OCI-LY7 (cell line): ENCODE data around the gene FAM110C. TPM values are rescaled to one million over a fixed set of nuclear protein-coding genes. Genes with fewer than 3 reads are reported as not detected.

ENCODE experiments used
- BruUV-seq: library from RNA; stranded (reverse); fragments of 400-500 nt; replicated peaks from 2 replicates; lab custom pipeline; 2021; lab: Mats Ljungman, UMichigan
- CTCF ChIA-PET: fragments of 300-600 bp; sonication (Branson Sonifier 250); formaldehyde crosslinking; loops from one replicate; lab custom pipeline; 2022; ENCODE audit warnings: antibody characterized with exemption; ENCODE audit not compliant: unreplicated experiment; lab: Charles Lee
- POLR2A ChIA-PET: fragments of 300-600 bp; sonication (Branson Sonifier 250); formaldehyde crosslinking; loops from one replicate; lab custom pipeline; 2022; ENCODE audit warnings: antibody characterized with exemption; lab: Charles Lee
- DNase-seq: peaks from one replicate; pipeline ENCODE4 v3.0.0-alpha.2; 2015; ENCODE audit warnings: low spot score
- H2AFZ ChIP-seq: fragments of 200-600 bp; sonication (generic), shearing (Covaris generic); 2 replicates; pipeline ENCODE4 v1.6.1; 2014; ENCODE audit warnings: mild to moderate bottlenecking, antibody characterized with exemption, low read length, moderate library complexity
- H3K27ac ChIP-seq: fragments of 200-600 bp; sonication (generic); 2 replicates; pipeline ENCODE4 v1.5.1; 2014; ENCODE audit warnings: mixed run types, low read depth, mild to moderate bottlenecking, moderate library complexity, low read length, inconsistent platforms; ENCODE audit not compliant: poor library complexity, severe bottlenecking
- H3K36me3 ChIP-seq: fragments of 200-600 bp; sonication (generic); 2 replicates; pipeline ENCODE4 v1.6.1; 2014; ENCODE audit warnings: mild to moderate bottlenecking, antibody characterized with exemption, low read length, moderate library complexity, mixed read lengths; ENCODE audit not compliant: insufficient read depth
- H3K4me1 ChIP-seq: fragments of 200-600 bp; sonication (generic); 2 replicates; pipeline ENCODE4 v1.5.1; 2014; ENCODE audit warnings: mild to moderate bottlenecking, low read length; ENCODE audit not compliant: insufficient read depth, poor library complexity, severe bottlenecking
- H3K4me2 ChIP-seq: fragments of 200-600 bp; sonication (generic); 2 replicates; pipeline ENCODE4 v1.6.1; 2014; ENCODE audit warnings: mild to moderate bottlenecking, low read length
- H3K4me3 ChIP-seq: fragments of 200-600 bp; sonication (generic); 2 replicates; pipeline ENCODE4 v1.5.1; 2014; ENCODE audit warnings: mild to moderate bottlenecking, low read depth, low read length; ENCODE audit not compliant: poor library complexity, severe bottlenecking
- H3K79me2 ChIP-seq: fragments of 200-600 bp; sonication (generic); 2 replicates; pipeline ENCODE4 v1.6.1; 2016; ENCODE audit warnings: low read depth, mild to moderate bottlenecking, low read length, moderate library complexity, mixed read lengths; ENCODE audit not compliant: insufficient read depth
- H3K9me2 ChIP-seq: fragments of 200-600 bp; sonication (generic); 2 replicates; pipeline ENCODE4 v1.6.1; 2016; ENCODE audit warnings: mild to moderate bottlenecking, low read length, mixed read lengths; ENCODE audit not compliant: insufficient read depth
- H3K9me3 ChIP-seq: fragments of 200-600 bp; sonication (generic); 2 replicates; pipeline ENCODE4 v1.6.1; 2014; ENCODE audit warnings: mild to moderate bottlenecking, mixed run types, low read length, mixed read lengths
- H4K20me1 ChIP-seq: fragments of 200-600 bp; sonication (generic); 2 replicates; pipeline ENCODE4 v1.6.1; 2014; ENCODE audit warnings: mild to moderate bottlenecking, antibody characterized with exemption, low read length, moderate library complexity, mixed read lengths; ENCODE audit not compliant: insufficient read depth
- EZH2phosphoT487 ChIP-seq: fragments of 200-600 bp; sonication (generic); IDR thresholded peaks from 2 replicates; pipeline ENCODE4 v1.6.1; 2018; ENCODE audit warnings: low read depth, borderline replicate concordance, mild to moderate bottlenecking, mixed run types, antibody characterized with exemption, low read length, moderate library complexity, mixed read lengths
- intact Hi-C: fragments of 100-400 bp; cut with micrococcal nuclease; formaldehyde crosslinking; loops from one replicate; pipeline ENCODE4 v1.10.0; 2022; ENCODE audit not compliant: unreplicated experiment
- total RNA-seq, 2 experiments: library from RNA; depleted of rRNA in 1 of 2; stranded (reverse); fragments of >200 nt in 1 of 2; shearing (Covaris generic) in 1 of 2; gene quantifications; 2 replicates each; pipeline ENCODE4 v1.2.3, GENCODE V29; 2014 to 2022
- TF ChIP-seq, protein P1 (sequence below): fragments of 200-600 bp; sonication (generic); conservative IDR thresholded peaks from 2 replicates; pipeline ENCODE4 v1.5.1; 2014; ENCODE audit warnings: mild to moderate bottlenecking, antibody characterized with exemption, low read length, moderate library complexity, mixed read lengths

The FAM110C gene
- total RNA-seq, 2 experiments from 2014 or later: not detected

DNA sequence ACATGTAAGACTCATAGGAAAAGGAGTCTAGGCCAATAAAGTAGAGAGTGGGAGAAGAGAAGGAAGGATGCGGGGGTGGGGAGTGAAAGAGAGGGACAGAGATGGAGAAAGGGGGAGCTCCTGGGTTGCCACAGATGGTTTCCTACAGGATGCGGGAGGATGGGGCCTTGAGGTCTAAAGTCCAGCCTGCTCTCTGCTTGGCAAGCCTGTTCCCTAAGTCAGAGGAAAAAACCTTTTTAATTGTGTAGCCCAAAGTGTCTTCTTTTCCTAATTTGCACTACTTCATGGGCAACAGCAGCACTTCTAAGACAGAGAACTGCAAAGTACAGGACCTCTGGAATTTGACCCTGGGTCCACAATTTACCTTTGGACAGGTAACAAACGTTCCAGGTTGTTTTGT lies 1.4 kb upstream of the FAM110C start:
- intact Hi-C loops: no loop called here
- BruUV-seq: no TSS peak
- H3K79me2 ChIP-seq: no peaks in the 10 kb centered on the region
- no peaks in the 10 kb centered on the region for H3K9me2 ChIP-seq
- CTCF ChIA-PET: no interaction called here
- no peaks in the 10 kb centered on the region for H3K4me1 ChIP-seq
- no peaks in the 10 kb centered on the region for H3K9me3 ChIP-seq
- no peak for DNase-seq
- H3K4me2 ChIP-seq: no peak overlapping the region
- no peaks in the 10 kb centered on the region for H4K20me1 ChIP-seq
- TF ChIP-seq EZH2phosphoT487: no peak
- TF ChIP-seq, protein P1, sequence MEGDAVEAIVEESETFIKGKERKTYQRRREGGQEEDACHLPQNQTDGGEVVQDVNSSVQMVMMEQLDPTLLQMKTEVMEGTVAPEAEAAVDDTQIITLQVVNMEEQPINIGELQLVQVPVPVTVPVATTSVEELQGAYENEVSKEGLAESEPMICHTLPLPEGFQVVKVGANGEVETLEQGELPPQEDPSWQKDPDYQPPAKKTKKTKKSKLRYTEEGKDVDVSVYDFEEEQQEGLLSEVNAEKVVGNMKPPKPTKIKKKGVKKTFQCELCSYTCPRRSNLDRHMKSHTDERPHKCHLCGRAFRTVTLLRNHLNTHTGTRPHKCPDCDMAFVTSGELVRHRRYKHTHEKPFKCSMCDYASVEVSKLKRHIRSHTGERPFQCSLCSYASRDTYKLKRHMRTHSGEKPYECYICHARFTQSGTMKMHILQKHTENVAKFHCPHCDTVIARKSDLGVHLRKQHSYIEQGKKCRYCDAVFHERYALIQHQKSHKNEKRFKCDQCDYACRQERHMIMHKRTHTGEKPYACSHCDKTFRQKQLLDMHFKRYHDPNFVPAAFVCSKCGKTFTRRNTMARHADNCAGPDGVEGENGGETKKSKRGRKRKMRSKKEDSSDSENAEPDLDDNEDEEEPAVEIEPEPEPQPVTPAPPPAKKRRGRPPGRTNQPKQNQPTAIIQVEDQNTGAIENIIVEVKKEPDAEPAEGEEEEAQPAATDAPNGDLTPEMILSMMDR: no peak
- H3K4me3 ChIP-seq: no peak overlapping the region
- H2AFZ ChIP-seq: no peak overlapping the region
- POLR2A ChIA-PET: interaction anchor here (0.5 kb wide), 1 partner anchor 98 kb away, joined by 6 read pairs; no protein-coding TSS in a partner anchor
- no peak overlapping the region for H3K27ac ChIP-seq
- no peaks in the 10 kb centered on the region for H3K36me3 ChIP-seq

DNA sequence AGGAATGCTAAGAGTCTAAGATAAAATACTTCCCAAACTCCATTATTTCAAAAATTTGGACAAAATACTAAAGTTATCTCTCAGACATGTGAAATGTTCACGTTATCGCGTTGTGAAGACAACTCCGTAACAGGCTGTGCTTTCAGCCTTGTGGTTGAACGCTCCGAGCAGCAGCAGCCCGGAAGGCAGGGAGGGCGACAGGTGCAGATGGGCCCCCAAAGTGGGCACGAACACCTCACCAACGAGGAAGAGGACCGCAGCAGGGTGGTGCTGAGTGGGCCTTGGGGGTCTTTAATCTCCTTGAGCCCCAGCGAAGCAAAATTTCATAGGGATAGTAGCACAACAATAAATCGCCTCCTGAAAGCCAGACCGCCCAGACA lies 1.0 kb upstream of the FAM110C start:
- no peak overlapping the region for H3K27ac ChIP-seq
- CTCF ChIA-PET: no interaction called here

DNA sequence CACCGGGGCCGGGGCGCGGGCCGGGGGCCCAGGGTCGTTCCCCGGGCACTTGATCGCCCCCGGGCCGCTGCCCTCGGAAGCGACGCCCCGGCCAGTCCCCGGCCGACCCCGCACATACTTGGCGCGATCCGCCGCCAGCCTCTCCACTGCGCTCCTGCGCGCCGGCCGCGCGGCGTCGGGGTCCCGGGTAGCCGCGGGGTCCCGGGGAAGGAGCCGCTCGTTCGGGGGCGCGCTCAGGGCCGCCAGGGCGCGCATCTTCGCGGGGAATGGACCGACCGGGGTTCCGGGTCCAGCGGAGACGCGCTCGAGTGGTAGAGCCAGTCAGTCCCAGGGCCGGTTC lies 204 bp downstream of the FAM110C start:
- H3K4me1 ChIP-seq: no peaks in the 10 kb centered on the region
- no peaks in the 10 kb centered on the region for H3K9me2 ChIP-seq
- DNase-seq: no peak
- H3K4me3 ChIP-seq: no peak overlapping the region
- H3K36me3 ChIP-seq: no peaks in the 10 kb centered on the region
- CTCF ChIA-PET: no interaction called here
- H4K20me1 ChIP-seq: no peaks in the 10 kb centered on the region
- H3K4me2 ChIP-seq: no peak overlapping the region
- intact Hi-C loops: no loop called here
- TF ChIP-seq, protein P1: no peak
- TF ChIP-seq EZH2phosphoT487: no peak
- H2AFZ ChIP-seq: no peak overlapping the region
- H3K9me3 ChIP-seq: no peaks in the 10 kb centered on the region
- no peak overlapping the region for H3K27ac ChIP-seq
- no TSS peak for BruUV-seq
- POLR2A ChIA-PET: no interaction called here
- no peaks in the 10 kb centered on the region for H3K79me2 ChIP-seq

More for the DNA sequence above, 1.0 kb upstream of the FAM110C start:
- Histone ChIP-seq H4K20me1 (no peaks in the 10 kb centered on the region), H3K4me1 (no peaks in the 10 kb centered on the region), H3K9me2 (no peaks in the 10 kb centered on the region), H3K79me2 (no peaks in the 10 kb centered on the region), H2AFZ (no peak overlapping the region), H3K4me3 (no peak overlapping the region), H3K36me3 (no peaks in the 10 kb centered on the region), H3K9me3 (no peaks in the 10 kb centered on the region), H3K4me2 (no peak overlapping the region)
- POLR2A ChIA-PET: no interaction called here
- intact Hi-C loops: no loop called here
- no peak for TF ChIP-seq EZH2phosphoT487
- TF ChIP-seq, protein P1: no peak
- BruUV-seq: no TSS peak
- DNase-seq: no peak
